CD1c-positive myeloid dendritic cell (primary cell): ENCODE results near the gene SPOP.
"Not testable (repeated sequence)": the region's sequence is repeated elsewhere in the genome, so short reads cannot be mapped to it uniquely, and the experiment has no call there.

Experiments used
- DNase-seq: peaks from one replicate; pipeline ENCODE4 v3.0.0-alpha.2; 2016; ENCODE audit errors: extremely low spot score

Gene SPOP

GRCh38 chr17:49695698-49696232 lies 17.9 kb upstream of the SPOP start:
- DNase-seq = no peak

- peak; percentile 76 for DNase-seq
These were observed 17.2 kb upstream of the SPOP start for GRCh38 chr17:49694847-49695697.

- DNase-seq = peak; percentile 55
These were observed 14.9 kb upstream of the SPOP start for GRCh38 chr17:49692751-49693150.

GRCh38 chr17:49691677-49692191 lies 13.8 kb upstream of the SPOP start:
- DNase-seq = no peak

GRCh38 chr17:49691086-49691676 lies 13.3 kb upstream of the SPOP start:
- DNase-seq = no peak

GRCh38 chr17:49690256-49690655 lies 12.4 kb upstream of the SPOP start:
- DNase-seq = no peak

GRCh38 chr17:49688848-49689247 lies 11.0 kb upstream of the SPOP start:
- DNase-seq = no peak

GRCh38 chr17:49687878-49688491 lies 10.1 kb upstream of the SPOP start:
- peak; percentile 35 for DNase-seq

GRCh38 chr17:49681106-49681979 lies 3.4 kb upstream of the SPOP start:
- peak; percentile 36 for DNase-seq

- DNase-seq = no peak
These were observed 2.4 kb upstream of the SPOP start for GRCh38 chr17:49680314-49680713.

GRCh38 chr17:49677134-49677932 lies 564 bp downstream of the SPOP start:
- DNase-seq = peak; percentile 98

GRCh38 chr17:49676276-49676868 lies 1.5 kb downstream of the SPOP start:
- DNase-seq = peak; percentile 95

- no peak for DNase-seq
These were observed 3.4 kb downstream of the SPOP start for GRCh38 chr17:49674507-49674906.

GRCh38 chr17:49673679-49674078 lies 4.2 kb downstream of the SPOP start:
- not testable (repeated sequence) for DNase-seq

GRCh38 chr17:49670641-49671040 lies 7.3 kb downstream of the SPOP start:
- no peak for DNase-seq

GRCh38 chr17:49670002-49670401 lies 7.9 kb downstream of the SPOP start:
- DNase-seq = no peak

GRCh38 chr17:49667854-49668253 lies 10.0 kb downstream of the SPOP start:
- DNase-seq = peak; percentile 11

- no peak for DNase-seq
These were observed 13.1 kb downstream of the SPOP start for GRCh38 chr17:49664706-49665211.

- no peak for DNase-seq
These were observed 18.1 kb downstream of the SPOP start for GRCh38 chr17:49659661-49660382.
